Measurements from ENCODE around the gene ADAMTS2.

The ADAMTS2 gene

GRCh38 chr5:179154346-179154990 is 190.8 kb downstream of the ADAMTS2 start:
- no peak for DNase-seq

GRCh38 chr5:179153921-179154345 is 191.3 kb downstream of the ADAMTS2 start:
- no peak for DNase-seq

GRCh38 chr5:179153341-179153901 is 191.8 kb downstream of the ADAMTS2 start:
- no peak for DNase-seq

GRCh38 chr5:179152941-179153340 is 192.3 kb downstream of the ADAMTS2 start:
- no peak for DNase-seq

GRCh38 chr5:179152144-179152895 is 192.9 kb downstream of the ADAMTS2 start:
- DNase-seq, result no peak

- no peak for DNase-seq
These were observed 193.8 kb downstream of the ADAMTS2 start for GRCh38 chr5:179151286-179152118.

GRCh38 chr5:179150011-179150410 is 195.2 kb downstream of the ADAMTS2 start:
- no peak for DNase-seq

GRCh38 chr5:179149278-179149677 is 196.0 kb downstream of the ADAMTS2 start:
- DNase-seq, result no peak

- no peak for DNase-seq
These were observed 196.5 kb downstream of the ADAMTS2 start for GRCh38 chr5:179148703-179149170.

- no peak for DNase-seq
These were observed 197.1 kb downstream of the ADAMTS2 start for GRCh38 chr5:179147991-179148702.

GRCh38 chr5:179146277-179146676 is 199.0 kb downstream of the ADAMTS2 start:
- no peak for DNase-seq

GRCh38 chr5:179143446-179143845 is 201.8 kb downstream of the ADAMTS2 start:
- DNase-seq, result no peak

GRCh38 chr5:179142434-179143198 is 202.6 kb downstream of the ADAMTS2 start:
- no peak for DNase-seq

GRCh38 chr5:179141867-179142266 is 203.4 kb downstream of the ADAMTS2 start:
- DNase-seq, result no peak

- DNase-seq, result no peak
These were observed 205.0 kb downstream of the ADAMTS2 start for GRCh38 chr5:179140293-179140692.

- DNase-seq, result no peak
These were observed 205.4 kb downstream of the ADAMTS2 start for GRCh38 chr5:179139936-179140235.

GRCh38 chr5:179139111-179139935 is 205.9 kb downstream of the ADAMTS2 start:
- no peak for DNase-seq

- no peak for DNase-seq
These were observed 206.7 kb downstream of the ADAMTS2 start for GRCh38 chr5:179138568-179138925.

- DNase-seq, result no peak
These were observed 207.4 kb downstream of the ADAMTS2 start for GRCh38 chr5:179137643-179138567.
